Naive thymus-derived CD4-positive, alpha-beta T cell (primary cell): ENCODE measurements around the gene WWC2. TPM values are rescaled to one million over a fixed set of nuclear protein-coding genes. Genes with fewer than 3 reads are reported as not detected.
"Not testable (repeated sequence)": the region's sequence is repeated elsewhere in the genome, so short reads cannot be mapped to it uniquely, and the experiment has no call there.

Experiments used
- ATAC-seq: fragments of 150-1000 bp; cut with Tn5 transposase; 2 replicates; pipeline ENCODE4 v1.10.0; 2021; ENCODE audit warnings: mild to moderate bottlenecking, moderate library complexity
- CTCF ChIA-PET: fragments of 350-600 bp; sonication (Branson Sonifier 250); formaldehyde crosslinking; loops from one replicate; lab custom pipeline; 2021; ENCODE audit warnings: antibody characterized with exemption; lab: Charles Lee
- POLR2A ChIA-PET: fragments of 350-600 bp; sonication (Branson Sonifier 250); formaldehyde crosslinking; loops from one replicate; lab custom pipeline; 2021; ENCODE audit warnings: antibody characterized with exemption, inconsistent platforms; lab: Charles Lee
- DNase-seq, 9 donors: peaks; one replicate each; pipeline versions ENCODE4 v3.0.0 to v3.0.0-alpha.2; 2020 to 2022; ENCODE audit warnings: mixed read lengths in 1 of 9
- H3K27ac ChIP-seq: one replicate; pipeline ENCODE4 v1.7.0; 2013; ENCODE audit warnings: mild to moderate bottlenecking, low read depth, low read length, moderate library complexity
- H3K27me3 ChIP-seq, 2 donors: one replicate each; pipeline ENCODE4 v1.7.0; 2013; ENCODE audit warnings: low read length in 2 of 2, mild to moderate bottlenecking in 2 of 2, moderate library complexity in 2 of 2; ENCODE audit not compliant: control insufficient read depth in 2 of 2, insufficient read depth in 2 of 2
- H3K36me3 ChIP-seq, 3 experiments: 1 replicate in 2 of 3; 2 replicates in 1 of 3; pipeline ENCODE4 v1.7.0; 2013; ENCODE audit warnings: low read length in 3 of 3, mild to moderate bottlenecking in 3 of 3, moderate library complexity in 1 of 3; ENCODE audit not compliant: insufficient read depth in 3 of 3, control insufficient read depth in 2 of 3
- H3K4me1 ChIP-seq, 2 donors: one replicate each; pipeline ENCODE4 v1.7.0; 2013; ENCODE audit warnings: low read length in 2 of 2, mild to moderate bottlenecking in 2 of 2, moderate library complexity in 1 of 2; ENCODE audit not compliant: control insufficient read depth in 2 of 2, insufficient read depth in 2 of 2
- H3K4me3 ChIP-seq: 2 replicates; pipeline ENCODE4 v1.7.0; 2013; ENCODE audit warnings: mild to moderate bottlenecking, low read length
- H3K9me3 ChIP-seq, 3 experiments: 1 replicate in 2 of 3; 2 replicates in 1 of 3; pipeline ENCODE4 v1.7.0; 2013; ENCODE audit warnings: low read length in 3 of 3; ENCODE audit not compliant: control insufficient read depth in 2 of 3
- H3K27ac Mint-ChIP-seq, 9 donors: one replicate each; pipeline ENCODE4 v1.8.0; 2020 to 2022; ENCODE audit warnings: mixed read lengths in 9 of 9, mild to moderate bottlenecking in 8 of 9, moderate library complexity in 5 of 9, inconsistent platforms in 2 of 9
- H3K27me3 Mint-ChIP-seq, 5 donors: one replicate each; pipeline ENCODE4 v1.8.0; 2021 to 2022; ENCODE audit warnings: mixed read lengths in 5 of 5, mild to moderate bottlenecking in 1 of 5
- H3K36me3 Mint-ChIP-seq, 5 donors: one replicate each; pipeline ENCODE4 v1.8.0; 2020 to 2022; ENCODE audit warnings: mixed read lengths in 5 of 5, mild to moderate bottlenecking in 3 of 5, inconsistent platforms in 1 of 5
- H3K4me1 Mint-ChIP-seq, 7 donors: one replicate each; pipeline ENCODE4 v1.8.0; 2020 to 2022; ENCODE audit warnings: mixed read lengths in 7 of 7, mild to moderate bottlenecking in 3 of 7, inconsistent platforms in 1 of 7
- H3K4me3 Mint-ChIP-seq, 10 donors: one replicate each; pipeline ENCODE4 v1.8.0; 2020 to 2022; ENCODE audit warnings: mild to moderate bottlenecking in 10 of 10, mixed read lengths in 10 of 10, moderate library complexity in 6 of 10, inconsistent platforms in 2 of 10
- H3K9me3 Mint-ChIP-seq, 11 donors: one replicate each; pipeline ENCODE4 v1.8.0; 2020 to 2022; ENCODE audit warnings: mixed read lengths in 11 of 11, mild to moderate bottlenecking in 4 of 11, inconsistent platforms in 1 of 11, moderate library complexity in 1 of 11
- intact Hi-C, 2 donors: fragments of 100-400 bp; cut with micrococcal nuclease; formaldehyde crosslinking; loops; one replicate each; pipeline ENCODE4 v1.15.1; 2023
- polyA plus RNA-seq, 2 donors: library from polyadenylated mRNA; unstranded; fragments of 300-500 nt; fragmentation: Illumina TruSeq; gene quantifications; one replicate each; pipeline ENCODE4 v1.2.3, GENCODE V29; 2021
- total RNA-seq, 6 experiments: library from RNA in 5 of 6; stranded (reverse) in 5 of 6; gene quantifications; 1 replicate in 5 of 6; 2 replicates in 1 of 6; pipeline ENCODE4 v1.2.3 and lab custom pipeline; 2021 to 2026

The WWC2 gene
- total and polyA plus RNA-seq, 7 experiments from 2014 or later = 0.07 to 13.8 (median 9.9) TPM

- no peaks in the 10 kb centered on the region for H3K36me3 Mint-ChIP-seq
- no peaks in the 10 kb centered on the region for H3K4me1 ChIP-seq
- peaks cover 0 to 21% (median 6%) of the 10 kb centered on the region in 7 donors for H3K4me1 Mint-ChIP-seq
- no peak overlapping the region for H3K4me3 Mint-ChIP-seq
- H3K27me3 ChIP-seq = no peaks in the 10 kb centered on the region
- CTCF ChIA-PET = no interaction called here
- ATAC-seq = no peak
- H3K27ac Mint-ChIP-seq = no peak overlapping the region
- no peak overlapping the region for H3K4me3 ChIP-seq
- no peaks in the 10 kb centered on the region for H3K9me3 ChIP-seq
- intact Hi-C loops = no loop called here
- no peaks in the 10 kb centered on the region for H3K36me3 ChIP-seq
- peaks cover 0 to 2% (median 0%) of the 10 kb centered on the region in 11 donors for H3K9me3 Mint-ChIP-seq
- H3K27me3 Mint-ChIP-seq = peaks cover 0 to 12% (median 3%) of the 10 kb centered on the region in 5 donors
- POLR2A ChIA-PET = no interaction called here
- no peak overlapping the region for H3K27ac ChIP-seq
- DNase-seq = no peak
Measured at GRCh38 chr4:183118585-183118984, 19.5 kb downstream of the WWC2 start.

DNA sequence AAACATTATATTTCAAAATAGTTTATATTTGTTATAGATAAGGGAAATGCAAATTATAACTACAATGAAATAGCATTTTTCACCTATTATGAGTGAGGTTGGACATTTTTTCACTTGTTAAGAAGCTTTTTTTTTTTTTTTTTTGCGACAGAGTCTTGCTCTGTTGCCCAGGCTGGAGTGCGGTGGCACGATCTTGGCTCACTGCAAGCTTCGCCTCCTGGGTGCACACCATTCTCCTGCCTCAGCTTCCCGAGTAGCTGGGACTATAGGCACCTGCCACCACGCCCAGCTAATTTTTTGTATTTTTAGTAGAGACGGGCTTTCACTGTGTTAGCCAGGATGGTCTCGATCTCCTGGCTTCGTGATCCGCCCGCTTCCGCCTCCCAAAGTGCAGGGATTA is 22.6 kb downstream of the WWC2 start:
- CTCF ChIA-PET, ATAC-seq, POLR2A ChIA-PET, H3K36me3 ChIP-seq, H3K36me3 Mint-ChIP-seq, H3K27ac Mint-ChIP-seq, H3K4me3 Mint-ChIP-seq, DNase-seq, H3K27ac ChIP-seq, H3K4me3 ChIP-seq, H3K27me3 ChIP-seq, intact Hi-C loops, H3K9me3 ChIP-seq, H3K9me3 Mint-ChIP-seq, H3K4me1 ChIP-seq: not testable (repeated sequence)
- Mint-ChIP-seq H3K27me3 (peaks cover 0 to 12% (median 2%) of the 10 kb centered on the region in 5 donors), H3K4me1 (peaks cover 0 to 13% (median 0%) of the 10 kb centered on the region in 7 donors)

DNA sequence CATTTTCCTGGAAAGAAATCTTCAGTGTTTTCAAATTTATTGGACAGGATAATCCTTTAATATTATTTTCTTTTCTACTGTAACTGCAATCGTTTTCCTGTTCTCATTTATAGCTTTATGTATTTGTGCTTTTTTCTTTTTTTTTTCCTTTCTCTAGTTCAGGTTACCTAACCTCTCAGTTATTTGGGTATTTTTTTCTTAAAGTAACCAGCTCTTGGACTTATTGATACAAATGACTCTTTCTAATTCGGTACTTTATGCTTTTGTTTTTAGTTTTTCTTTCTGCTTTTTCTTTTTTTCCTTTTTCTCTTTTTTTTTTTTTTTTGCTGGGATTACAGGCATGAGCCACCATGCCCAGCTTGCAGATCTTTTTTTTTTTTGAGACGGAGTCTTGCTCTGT is 25.2 kb downstream of the WWC2 start:
- ATAC-seq (no peak), DNase-seq (no peak)
- H3K4me3 ChIP-seq = no peak overlapping the region
- intact Hi-C loops = no loop called here
- no peak overlapping the region for H3K27ac Mint-ChIP-seq
- H3K9me3 Mint-ChIP-seq = no peaks in the 10 kb centered on the region
- H3K4me3 Mint-ChIP-seq = no peak overlapping the region
- ChIA-PET POLR2A (no interaction called here), CTCF (no interaction called here)
- no peaks in the 10 kb centered on the region for H3K27me3 Mint-ChIP-seq
- H3K9me3 ChIP-seq = no peaks in the 10 kb centered on the region
- H3K4me1 Mint-ChIP-seq = peaks cover 0 to 12% (median 4%) of the 10 kb centered on the region in 7 donors
- H3K36me3 ChIP-seq = no peaks in the 10 kb centered on the region
- no peaks in the 10 kb centered on the region for H3K27me3 ChIP-seq
- H3K36me3 Mint-ChIP-seq = no peaks in the 10 kb centered on the region
- no peak overlapping the region for H3K27ac ChIP-seq
- H3K4me1 ChIP-seq = no peaks in the 10 kb centered on the region

DNA sequence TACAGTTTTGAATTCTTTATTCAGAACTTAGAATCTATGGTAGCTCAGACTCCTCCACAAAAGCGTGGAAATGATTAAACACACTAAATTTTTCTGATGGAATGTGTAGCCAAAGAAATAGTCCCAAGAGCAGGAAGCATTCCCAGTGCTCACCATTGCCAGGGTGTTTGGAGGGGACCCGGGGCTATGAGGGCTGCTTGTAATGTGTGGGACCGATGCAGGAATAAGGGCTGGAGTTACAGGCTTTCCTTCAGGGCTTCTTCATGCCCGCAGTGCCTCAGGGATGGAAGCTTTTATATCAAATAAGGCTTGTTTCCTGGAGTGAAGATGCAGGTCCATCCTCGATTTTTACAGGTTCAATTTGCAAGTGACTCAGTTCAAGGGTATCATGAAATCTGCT is 25.8 kb downstream of the WWC2 start:
- Histone ChIP-seq H3K27ac (no peak overlapping the region), H3K4me3 (no peak overlapping the region), H3K4me1 (no peaks in the 10 kb centered on the region), H3K9me3 (no peaks in the 10 kb centered on the region), H3K27me3 (no peaks in the 10 kb centered on the region), H3K36me3 (no peaks in the 10 kb centered on the region)
- Mint-ChIP-seq H3K4me1 (peaks cover 0 to 13% (median 4%) of the 10 kb centered on the region in 7 donors), H3K36me3 (no peaks in the 10 kb centered on the region), H3K9me3 (no peaks in the 10 kb centered on the region), H3K27me3 (no peaks in the 10 kb centered on the region), H3K4me3 (no peak overlapping the region), H3K27ac (no peak overlapping the region)
- CTCF ChIA-PET = no interaction called here
- intact Hi-C loops = no loop called here
- no peak for ATAC-seq
- no peak for DNase-seq
- POLR2A ChIA-PET = interaction anchor here (0.7 kb wide), 1 partner anchor 49 kb away, joined by 4 read pairs; no protein-coding TSS in a partner anchor

- intact Hi-C loops = no loop called here
- H3K27me3 ChIP-seq = no peaks in the 10 kb centered on the region
- POLR2A ChIA-PET = no interaction called here
- Mint-ChIP-seq H3K27me3 (peaks cover 0 to 6% (median 0%) of the 10 kb centered on the region in 5 donors), H3K27ac (peak overlapping the region in 1 of 9 donors; percentile 1), H3K36me3 (peaks cover 0 to 4% (median 0%) of the 10 kb centered on the region in 5 donors), H3K4me1 (peaks cover 0 to 13% (median 4%) of the 10 kb centered on the region in 7 donors), H3K4me3 (no peak overlapping the region), H3K9me3 (no peaks in the 10 kb centered on the region)
- no peak for ATAC-seq
- H3K36me3 ChIP-seq = no peaks in the 10 kb centered on the region
- no peak overlapping the region for H3K27ac ChIP-seq
- H3K4me1 ChIP-seq = no peaks in the 10 kb centered on the region
- DNase-seq = no peak
- H3K9me3 ChIP-seq = no peaks in the 10 kb centered on the region
- CTCF ChIA-PET = no interaction called here
- H3K4me3 ChIP-seq = no peak overlapping the region
Measured at GRCh38 chr4:183129125-183129524, 30.1 kb downstream of the WWC2 start.

DNA sequence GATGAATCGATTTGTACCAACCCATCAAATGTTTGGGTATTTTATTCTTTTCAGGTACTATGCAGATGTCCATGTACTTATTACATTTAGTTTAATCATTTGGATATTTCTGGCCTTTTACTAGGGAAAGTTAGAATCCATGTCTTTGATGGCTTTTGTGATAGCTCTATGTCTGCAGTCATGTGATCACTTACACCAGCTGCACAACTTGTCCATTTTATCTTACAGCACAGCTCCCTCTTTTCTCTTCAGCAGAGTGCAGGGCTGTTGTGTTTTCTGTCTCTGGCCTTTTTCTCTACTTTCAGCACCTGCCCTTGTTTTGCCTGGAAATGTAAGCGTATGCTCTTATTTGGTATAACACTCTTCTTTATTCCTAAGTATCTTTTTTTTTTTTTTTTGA is 30.6 kb downstream of the WWC2 start:
- ATAC-seq = no peak
- H3K27ac ChIP-seq = no peak overlapping the region

GRCh38 chr4:183130328-183131155 is 31.5 kb downstream of the WWC2 start:
- H3K9me3 ChIP-seq = no peaks in the 10 kb centered on the region
- H3K27me3 ChIP-seq = no peaks in the 10 kb centered on the region
- DNase-seq = no peak
- Mint-ChIP-seq H3K36me3 (peaks cover 0 to 7% (median 0%) of the 10 kb centered on the region in 5 donors), H3K27me3 (peaks cover 0 to 6% (median 0%) of the 10 kb centered on the region in 5 donors), H3K4me1 (peaks cover 0 to 21% (median 6%) of the 10 kb centered on the region in 7 donors), H3K9me3 (no peaks in the 10 kb centered on the region), H3K27ac (no peak overlapping the region), H3K4me3 (no peak overlapping the region)
- H3K4me3 ChIP-seq = no peak overlapping the region
- no peak overlapping the region for H3K27ac ChIP-seq
- ATAC-seq = no peak
- ChIA-PET POLR2A (no interaction called here), CTCF (no interaction called here)
- intact Hi-C loops = no loop called here
- H3K4me1 ChIP-seq = no peaks in the 10 kb centered on the region
- no peaks in the 10 kb centered on the region for H3K36me3 ChIP-seq

More for the DNA sequence above, 30.6 kb downstream of the WWC2 start:
- no peaks in the 10 kb centered on the region for H3K9me3 Mint-ChIP-seq
- no peak overlapping the region for H3K4me3 Mint-ChIP-seq
- ChIA-PET CTCF (no interaction called here), POLR2A (no interaction called here)
- peaks cover 0 to 7% (median 0%) of the 10 kb centered on the region in 5 donors for H3K36me3 Mint-ChIP-seq
- H3K9me3 ChIP-seq = no peaks in the 10 kb centered on the region
- no peaks in the 10 kb centered on the region for H3K4me1 ChIP-seq
- H3K27ac Mint-ChIP-seq = no peak overlapping the region
- no peaks in the 10 kb centered on the region for H3K36me3 ChIP-seq
- no peaks in the 10 kb centered on the region for H3K27me3 ChIP-seq
- H3K4me1 Mint-ChIP-seq = peaks cover 0 to 16% (median 4%) of the 10 kb centered on the region in 7 donors
- no peak for DNase-seq
- no peak overlapping the region for H3K4me3 ChIP-seq
- intact Hi-C loops = no loop called here
- H3K27me3 Mint-ChIP-seq = peaks cover 0 to 6% (median 0%) of the 10 kb centered on the region in 5 donors
